ENCODE data around the gene DAPK1. TPM values are rescaled to one million over a fixed set of nuclear protein-coding genes. Genes with fewer than 3 reads are reported as not detected.

The DAPK1 gene
- polyA plus RNA-seq, 12 donors = 16.4 to 38.0 (median 20.0) TPM; not detected in 1

DNA sequence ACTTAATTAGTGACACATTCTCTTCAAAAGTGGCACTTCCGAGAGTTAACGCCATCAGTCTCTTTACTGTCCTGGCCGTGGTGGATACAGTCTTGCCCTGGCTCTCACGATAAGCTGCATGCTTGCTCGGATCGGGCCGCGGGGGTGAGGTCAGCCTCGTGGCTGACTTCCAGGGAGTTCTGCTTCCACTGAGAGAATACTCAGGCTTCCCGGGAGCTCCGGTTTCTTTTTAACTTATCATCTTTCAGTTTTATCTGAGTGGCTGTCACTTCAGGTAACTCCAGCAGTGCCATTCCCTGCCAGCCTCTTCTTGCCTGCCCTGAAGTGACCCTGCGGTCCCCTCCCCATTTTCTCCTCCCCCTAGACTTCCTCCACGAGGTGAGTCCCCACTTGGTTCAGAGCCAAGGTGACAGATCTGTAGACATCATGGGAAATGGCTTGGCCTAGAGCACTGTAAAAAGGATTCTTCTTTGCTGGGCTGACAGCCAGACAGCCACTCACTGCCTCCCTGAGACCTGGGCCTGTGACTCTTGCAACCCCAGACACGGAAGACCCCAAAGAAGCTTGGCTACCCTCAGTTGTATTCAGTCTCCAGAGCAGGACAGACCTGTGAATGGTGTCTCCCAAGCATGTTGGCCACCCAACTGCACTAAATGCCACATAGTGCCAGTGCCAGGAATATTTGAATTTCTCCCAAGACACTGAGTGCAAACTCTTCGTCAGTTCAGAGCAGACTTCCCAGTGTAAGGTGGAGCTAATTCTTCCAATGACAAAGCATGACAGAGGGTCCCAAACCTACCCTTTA, 95.1 kb downstream of the DAPK1 start:
- peak; percentile 71 for DNase-seq

DNA sequence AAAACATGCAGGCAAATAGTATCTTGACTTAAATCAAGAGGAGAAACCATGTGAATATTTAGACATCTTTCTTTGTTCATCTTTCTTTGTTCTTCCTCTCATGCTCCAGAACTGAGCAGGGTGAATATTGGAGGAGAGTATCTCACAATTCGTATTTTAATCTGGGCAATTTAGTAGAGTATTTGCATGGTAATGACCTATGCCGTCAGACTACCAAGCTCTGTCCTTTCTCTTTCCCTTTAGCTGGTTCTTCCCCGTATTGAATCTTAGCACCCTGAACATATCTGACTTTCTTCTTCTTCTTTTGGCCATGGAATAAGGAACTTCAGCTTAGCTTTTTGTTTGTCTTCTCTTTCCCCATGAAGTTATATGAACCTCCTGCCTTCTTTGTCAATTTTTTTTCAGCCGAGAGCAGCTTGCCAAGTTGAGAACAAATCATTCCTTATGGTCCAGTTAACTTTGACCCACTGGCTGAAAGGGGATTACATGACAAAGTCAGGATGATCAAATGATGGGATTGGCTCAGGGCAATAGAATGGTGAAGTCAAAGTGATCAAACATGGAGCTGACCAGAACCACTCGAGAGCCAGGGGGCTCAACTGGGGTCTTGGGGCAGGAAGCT, 95.8 kb downstream of the DAPK1 start:
- no peak for DNase-seq

DNA sequence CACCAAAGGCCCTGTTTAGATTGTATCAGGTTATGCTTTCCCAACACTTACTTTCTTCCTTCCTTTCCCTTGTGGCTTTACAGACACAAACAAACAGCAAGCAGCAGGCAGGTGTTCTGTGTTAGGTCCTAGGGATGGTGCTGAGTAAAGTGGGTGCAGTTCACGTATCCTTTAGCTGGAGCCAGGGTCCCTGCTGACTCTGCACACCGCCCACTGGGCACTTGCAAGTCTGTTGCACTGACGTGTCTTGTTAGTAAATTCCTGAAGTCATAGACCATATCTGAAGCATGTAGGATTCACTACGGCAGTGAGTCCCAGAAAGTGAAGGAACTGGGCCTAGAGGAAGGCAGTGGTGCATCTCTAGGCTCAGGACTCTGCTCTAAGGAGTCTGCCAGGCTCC, 96.5 kb downstream of the DAPK1 start:
- DNase-seq = no peak

DNA sequence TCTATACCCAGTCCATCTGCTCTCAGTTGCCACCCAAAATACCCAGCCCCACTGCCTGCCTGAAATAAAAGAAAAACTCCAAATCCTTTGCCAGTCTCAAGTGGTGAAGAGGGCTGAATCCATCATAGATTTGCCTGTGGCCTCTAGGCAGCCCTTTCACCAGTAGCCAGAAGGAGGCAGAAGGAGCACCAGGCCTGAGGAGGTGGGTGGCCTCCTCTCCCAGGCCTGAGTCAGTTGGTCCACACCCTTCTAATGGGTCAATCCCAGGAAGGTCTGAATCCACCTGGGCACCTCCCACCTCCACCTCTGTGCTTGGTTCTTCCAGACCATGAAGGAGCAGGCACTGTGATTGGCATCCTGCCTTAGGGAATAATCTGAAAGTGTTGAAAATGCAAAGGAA, 97.0 kb downstream of the DAPK1 start:
- DNase-seq = no peak

- DNase-seq = peak; percentile 43
Observed at GRCh38 chr9:87595610-87596009, 97.9 kb downstream of the DAPK1 start.

DNA sequence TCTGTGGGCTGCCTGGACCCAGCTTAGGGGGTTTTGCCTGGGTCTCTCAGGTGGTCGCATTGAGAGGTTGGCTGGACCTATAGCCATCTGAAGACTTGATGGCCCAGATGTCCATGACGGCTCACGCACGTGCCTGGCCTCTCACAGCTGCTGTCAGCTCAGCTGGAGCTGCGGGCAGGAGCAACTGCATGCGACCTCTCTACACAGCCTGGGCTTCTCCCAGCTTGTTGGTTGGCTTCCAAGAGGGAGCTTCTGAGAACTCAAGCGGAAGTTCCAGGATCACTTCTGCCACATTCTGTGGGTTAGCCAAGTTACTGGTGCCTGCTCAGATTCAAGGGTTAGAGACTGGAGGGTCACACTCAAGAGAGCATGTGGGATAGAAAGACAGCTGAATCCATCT, 99.2 kb downstream of the DAPK1 start:
- peak; percentile 35 for DNase-seq

- DNase-seq = no peak
Observed at GRCh38 chr9:87597710-87598443, 100.2 kb downstream of the DAPK1 start.

DNA sequence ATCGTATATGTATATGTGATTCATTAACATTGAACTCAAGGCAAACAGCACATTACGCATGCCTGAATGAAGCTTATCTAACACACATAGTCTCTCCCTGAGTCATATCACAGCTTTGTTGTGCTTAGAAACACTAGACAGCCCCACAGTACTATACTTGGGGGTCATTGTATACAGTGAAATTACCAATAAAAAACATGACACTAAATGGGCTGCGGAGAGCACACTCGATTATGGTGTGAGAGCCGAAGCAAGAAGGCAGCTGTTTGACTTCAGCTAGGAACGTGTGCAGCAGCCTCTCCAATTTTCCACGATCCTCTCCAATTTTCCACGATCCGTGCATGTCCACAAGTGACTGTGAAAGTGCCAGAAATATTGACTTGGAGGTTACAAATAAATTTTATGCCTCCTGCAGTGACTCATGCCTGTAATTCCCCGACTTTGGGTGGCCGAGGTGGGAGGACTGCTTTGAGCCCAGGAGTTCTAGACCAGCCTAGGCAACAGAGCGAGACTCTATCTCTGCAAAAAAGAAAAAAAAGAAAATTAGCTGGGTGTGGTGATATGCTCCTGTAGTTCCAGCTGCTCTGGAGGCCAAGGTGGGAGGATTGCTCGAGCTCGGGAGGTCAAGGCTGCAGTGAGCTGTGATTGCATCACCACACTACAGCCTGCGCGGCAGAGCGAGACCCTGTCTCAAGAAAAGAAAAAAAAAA, 102.4 kb downstream of the DAPK1 start:
- peak; percentile 90 for DNase-seq

- DNase-seq = no peak
Observed at GRCh38 chr9:87601176-87601575, 103.5 kb downstream of the DAPK1 start.

GRCh38 chr9:87601595-87601994, 103.9 kb downstream of the DAPK1 start:
- DNase-seq = no peak

DNA sequence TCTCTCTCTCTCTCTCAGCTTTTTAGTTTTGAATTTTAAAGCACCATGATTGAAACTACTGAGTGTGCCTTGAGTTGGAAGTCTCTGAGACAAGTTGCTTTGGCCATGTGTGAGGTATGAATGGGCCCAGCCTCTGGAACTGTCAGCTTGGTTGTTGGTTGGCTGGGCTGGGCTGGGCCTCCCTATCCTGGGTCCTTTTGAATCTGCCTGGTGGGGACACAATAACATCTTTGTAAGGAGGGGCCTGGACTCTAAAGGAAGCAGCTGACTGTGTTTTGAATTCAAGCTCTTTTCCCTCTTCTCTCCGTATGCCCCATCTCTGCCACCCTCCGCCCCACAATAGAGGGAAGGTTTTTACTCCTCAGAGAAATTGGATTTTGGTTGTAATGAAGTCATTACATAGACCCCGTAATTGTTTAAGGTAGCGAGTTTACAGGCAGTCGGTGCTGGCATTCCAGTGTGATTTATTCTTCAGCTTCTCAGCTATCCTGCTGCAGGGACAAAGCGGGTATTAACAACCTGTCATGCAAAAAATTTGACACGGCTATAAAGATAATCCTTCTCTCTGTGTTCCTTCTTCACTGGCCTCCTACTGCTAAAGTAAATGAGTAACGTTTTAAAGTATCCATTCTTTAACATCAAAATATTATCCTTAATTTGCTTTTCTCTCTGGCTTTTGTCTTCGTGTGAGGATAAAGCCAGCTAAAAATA, 105.4 kb downstream of the DAPK1 start:
- no peak for DNase-seq

- no peak for DNase-seq
Observed at GRCh38 chr9:87603854-87604490, 106.3 kb downstream of the DAPK1 start.

DNA sequence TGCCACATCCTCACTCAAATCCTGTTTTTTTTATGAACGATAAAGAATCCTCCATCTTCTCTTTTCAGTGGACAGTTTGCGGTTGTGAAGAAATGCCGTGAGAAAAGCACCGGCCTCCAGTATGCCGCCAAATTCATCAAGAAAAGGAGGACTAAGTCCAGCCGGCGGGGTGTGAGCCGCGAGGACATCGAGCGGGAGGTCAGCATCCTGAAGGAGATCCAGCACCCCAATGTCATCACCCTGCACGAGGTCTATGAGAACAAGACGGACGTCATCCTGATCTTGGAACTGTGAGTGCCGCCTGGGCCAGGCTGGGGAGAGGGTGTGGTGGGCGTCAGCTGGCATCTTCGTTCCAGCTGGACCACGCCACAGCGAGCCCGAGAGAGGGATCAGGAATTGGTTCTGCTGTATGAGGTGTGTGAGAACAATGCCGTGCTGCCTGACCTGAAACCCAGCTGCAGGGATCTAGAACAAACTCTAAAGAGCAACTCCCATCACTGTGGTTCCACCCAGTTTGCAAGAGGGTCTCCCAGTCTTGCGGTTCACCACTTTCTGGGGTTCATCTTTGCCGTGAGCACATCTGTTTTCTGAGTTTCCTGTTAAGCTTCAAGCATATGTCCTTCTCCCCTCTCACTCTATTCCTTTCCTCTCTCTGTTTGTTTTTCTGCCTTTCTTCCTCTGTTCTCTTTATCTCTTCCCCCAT, 107.4 kb downstream of the DAPK1 start:
- no peak for DNase-seq

- no peak for DNase-seq
Observed at GRCh38 chr9:87605676-87606075, 108.0 kb downstream of the DAPK1 start.

DNA sequence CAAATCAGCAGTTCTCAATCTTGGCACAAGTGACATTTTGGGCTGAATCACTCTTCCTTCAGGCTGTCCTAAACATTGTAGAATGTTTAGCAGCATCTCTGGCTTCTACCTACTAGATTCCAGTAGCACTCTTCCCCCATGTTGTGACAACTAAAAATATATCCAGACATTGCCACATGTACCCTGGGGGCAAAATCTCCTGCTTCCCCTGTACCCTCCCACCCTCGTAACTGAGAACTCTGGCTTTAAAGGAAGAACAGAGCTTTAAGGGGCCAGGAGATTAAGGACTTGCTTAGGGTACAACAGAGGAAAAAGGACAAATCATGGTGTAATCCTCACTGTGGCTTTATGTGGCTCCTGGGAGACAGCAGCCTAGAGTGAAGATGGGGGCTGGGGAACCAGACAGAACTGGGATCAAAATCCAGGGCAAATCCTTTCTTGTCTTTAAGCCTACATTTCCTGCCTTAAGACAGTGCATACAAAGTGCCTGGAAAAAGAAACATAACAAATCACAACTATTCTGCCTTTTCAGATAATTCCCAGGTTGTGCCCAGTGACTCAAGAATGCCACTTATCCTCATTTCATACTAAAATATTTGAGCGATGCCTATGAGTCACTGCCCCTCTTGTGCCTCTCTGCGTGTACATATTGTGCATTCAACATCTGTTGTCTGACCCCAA, 109.3 kb downstream of the DAPK1 start:
- no peak for DNase-seq

DNA sequence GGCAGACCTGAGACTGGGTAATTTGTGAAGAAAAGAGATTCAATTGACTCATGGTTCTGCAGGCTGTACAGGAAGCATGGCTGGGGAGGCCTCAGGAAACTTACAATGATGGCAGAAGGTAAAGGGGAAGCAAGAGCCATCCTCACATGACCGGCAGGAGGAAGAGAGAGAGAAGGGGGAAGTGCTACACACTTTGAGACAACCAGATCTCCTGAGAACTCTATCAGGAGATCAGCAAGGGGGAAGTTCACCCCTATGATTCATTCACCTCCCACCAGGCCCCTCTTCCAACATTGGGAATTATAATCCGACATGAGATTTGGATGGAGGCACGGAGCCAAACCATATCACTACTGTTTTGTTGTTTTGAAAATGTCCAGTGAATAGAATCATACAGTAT, 110.2 kb downstream of the DAPK1 start:
- DNase-seq = no peak

DNA sequence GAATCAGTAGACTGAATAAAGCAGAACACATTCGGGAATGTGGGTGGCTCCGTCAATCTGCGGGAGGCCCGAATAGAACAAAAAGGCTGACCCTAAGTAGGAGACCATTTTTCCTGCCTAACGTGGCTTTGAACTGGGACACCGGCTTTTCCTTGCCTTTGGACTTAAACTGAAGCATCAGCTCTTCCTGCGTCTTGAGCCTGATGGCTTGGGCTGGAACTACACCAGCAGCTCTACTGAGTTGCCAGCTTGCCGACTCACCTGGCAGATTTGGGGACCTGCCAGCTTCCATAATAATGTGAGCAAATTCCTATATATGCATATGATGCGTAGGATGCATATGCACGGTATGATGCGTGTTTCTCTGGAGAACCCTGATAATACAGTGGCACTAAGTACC, 111.3 kb downstream of the DAPK1 start:
- no peak for DNase-seq

- DNase-seq = no peak
Observed at GRCh38 chr9:87609486-87609885, 111.8 kb downstream of the DAPK1 start.

Data from muscle of arm (tissue), 12 donors.